ENCODE results near the gene CLMP.

GRCh38 chr11:123173856-123174186 lies 21.2 kb downstream of the CLMP start:
- TF ChIP-seq EGR1 (IDR thresholded peaks at IDR 0.05) (no peak), MAX (IDR thresholded peaks at IDR 0.05) (no peak), USF1 (IDR thresholded peaks at IDR 0.05) (no peak), YY1 (IDR thresholded peaks at IDR 0.05; ENCODE audit: low read depth) (no peak), FOXM1 (IDR thresholded peaks at IDR 0.05; ENCODE audit: borderline replicate concordance, low read depth) (no peak), TAF1 (IDR thresholded peaks at IDR 0.05; ENCODE audit: low read depth) (no peak), CREB1 (IDR thresholded peaks at IDR 0.05; ENCODE audit: low read depth) (no peak), EP300 (IDR thresholded peaks at IDR 0.05; ENCODE audit: borderline replicate concordance) (no peak), CEBPB (IDR thresholded peaks at IDR 0.05) (no peak)
- TF ChIP-seq, protein P1, sequence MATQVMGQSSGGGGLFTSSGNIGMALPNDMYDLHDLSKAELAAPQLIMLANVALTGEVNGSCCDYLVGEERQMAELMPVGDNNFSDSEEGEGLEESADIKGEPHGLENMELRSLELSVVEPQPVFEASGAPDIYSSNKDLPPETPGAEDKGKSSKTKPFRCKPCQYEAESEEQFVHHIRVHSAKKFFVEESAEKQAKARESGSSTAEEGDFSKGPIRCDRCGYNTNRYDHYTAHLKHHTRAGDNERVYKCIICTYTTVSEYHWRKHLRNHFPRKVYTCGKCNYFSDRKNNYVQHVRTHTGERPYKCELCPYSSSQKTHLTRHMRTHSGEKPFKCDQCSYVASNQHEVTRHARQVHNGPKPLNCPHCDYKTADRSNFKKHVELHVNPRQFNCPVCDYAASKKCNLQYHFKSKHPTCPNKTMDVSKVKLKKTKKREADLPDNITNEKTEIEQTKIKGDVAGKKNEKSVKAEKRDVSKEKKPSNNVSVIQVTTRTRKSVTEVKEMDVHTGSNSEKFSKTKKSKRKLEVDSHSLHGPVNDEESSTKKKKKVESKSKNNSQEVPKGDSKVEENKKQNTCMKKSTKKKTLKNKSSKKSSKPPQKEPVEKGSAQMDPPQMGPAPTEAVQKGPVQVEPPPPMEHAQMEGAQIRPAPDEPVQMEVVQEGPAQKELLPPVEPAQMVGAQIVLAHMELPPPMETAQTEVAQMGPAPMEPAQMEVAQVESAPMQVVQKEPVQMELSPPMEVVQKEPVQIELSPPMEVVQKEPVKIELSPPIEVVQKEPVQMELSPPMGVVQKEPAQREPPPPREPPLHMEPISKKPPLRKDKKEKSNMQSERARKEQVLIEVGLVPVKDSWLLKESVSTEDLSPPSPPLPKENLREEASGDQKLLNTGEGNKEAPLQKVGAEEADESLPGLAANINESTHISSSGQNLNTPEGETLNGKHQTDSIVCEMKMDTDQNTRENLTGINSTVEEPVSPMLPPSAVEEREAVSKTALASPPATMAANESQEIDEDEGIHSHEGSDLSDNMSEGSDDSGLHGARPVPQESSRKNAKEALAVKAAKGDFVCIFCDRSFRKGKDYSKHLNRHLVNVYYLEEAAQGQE (IDR thresholded peaks at IDR 0.05; ENCODE audit: low read depth), result no peak
